Mucosa of stomach (tissue), 1 donor: ENCODE measurements around the gene CMYA5.

Experiments used
- H3K27me3 ChIP-seq: one replicate; pipeline ENCODE4 v1.7.0; 2013; ENCODE audit warnings: mild to moderate bottlenecking, low read length; ENCODE audit not compliant: control insufficient read depth, insufficient read depth
- H3K36me3 ChIP-seq: one replicate; pipeline ENCODE4 v1.7.0; 2013; ENCODE audit warnings: low read length; ENCODE audit not compliant: control insufficient read depth, insufficient read depth
- H3K4me1 ChIP-seq: one replicate; pipeline ENCODE4 v1.7.0; 2013; ENCODE audit warnings: mild to moderate bottlenecking, low read length; ENCODE audit not compliant: control insufficient read depth, insufficient read depth
- H3K4me3 ChIP-seq: one replicate; pipeline ENCODE4 v1.7.0; 2013; ENCODE audit warnings: low read length
- H3K9ac ChIP-seq: one replicate; pipeline ENCODE4 v1.7.0; 2013; ENCODE audit warnings: mild to moderate bottlenecking, low read length, moderate library complexity
- H3K9me3 ChIP-seq: one replicate; pipeline ENCODE4 v1.7.0; 2013; ENCODE audit warnings: mild to moderate bottlenecking, low read length, moderate library complexity; ENCODE audit not compliant: control insufficient read depth
- donor health status: Pancreatic carcinoma.

The CMYA5 gene

GRCh38 chr5:79791843-79792242 lies 102.2 kb downstream of the CMYA5 start:
- Histone ChIP-seq H3K4me1 (no peaks in the 10 kb centered on the region), H3K4me3 (no peak overlapping the region), H3K9ac (no peak overlapping the region), H3K36me3 (no peaks in the 10 kb centered on the region), H3K9me3 (no peaks in the 10 kb centered on the region), H3K27me3 (no peaks in the 10 kb centered on the region)

- Histone ChIP-seq H3K4me1 (no peaks in the 10 kb centered on the region), H3K9ac (no peak overlapping the region), H3K27me3 (no peaks in the 10 kb centered on the region), H3K4me3 (no peak overlapping the region), H3K36me3 (no peaks in the 10 kb centered on the region), H3K9me3 (no peaks in the 10 kb centered on the region)
Measured at GRCh38 chr5:79792463-79792862, 102.8 kb downstream of the CMYA5 start.

GRCh38 chr5:79793304-79793703 lies 103.7 kb downstream of the CMYA5 start:
- Histone ChIP-seq H3K9ac (no peak overlapping the region), H3K27me3 (no peaks in the 10 kb centered on the region), H3K36me3 (no peaks in the 10 kb centered on the region), H3K9me3 (no peaks in the 10 kb centered on the region), H3K4me1 (no peaks in the 10 kb centered on the region), H3K4me3 (no peak overlapping the region)

- Histone ChIP-seq H3K36me3 (no peaks in the 10 kb centered on the region), H3K9ac (no peak overlapping the region), H3K27me3 (no peaks in the 10 kb centered on the region), H3K9me3 (no peaks in the 10 kb centered on the region), H3K4me1 (no peaks in the 10 kb centered on the region), H3K4me3 (no peak overlapping the region)
Measured at GRCh38 chr5:79793722-79794121, 104.1 kb downstream of the CMYA5 start.

- H3K9ac ChIP-seq = no peak overlapping the region
- H3K36me3 ChIP-seq = no peaks in the 10 kb centered on the region
- no peak overlapping the region for H3K4me3 ChIP-seq
- no peaks in the 10 kb centered on the region for H3K4me1 ChIP-seq
- H3K9me3 ChIP-seq = no peaks in the 10 kb centered on the region
- H3K27me3 ChIP-seq = no peaks in the 10 kb centered on the region
Measured at GRCh38 chr5:79794347-79794746, 104.7 kb downstream of the CMYA5 start.

GRCh38 chr5:79795764-79796398 lies 106.2 kb downstream of the CMYA5 start:
- H3K36me3 ChIP-seq = no peaks in the 10 kb centered on the region
- H3K4me3 ChIP-seq = no peak overlapping the region
- no peaks in the 10 kb centered on the region for H3K27me3 ChIP-seq
- no peaks in the 10 kb centered on the region for H3K9me3 ChIP-seq
- H3K4me1 ChIP-seq = no peaks in the 10 kb centered on the region
- no peak overlapping the region for H3K9ac ChIP-seq

GRCh38 chr5:79798893-79799590 lies 109.4 kb downstream of the CMYA5 start:
- H3K4me3 ChIP-seq = no peak overlapping the region
- no peak overlapping the region for H3K9ac ChIP-seq
- H3K4me1 ChIP-seq = no peaks in the 10 kb centered on the region
- H3K36me3 ChIP-seq = no peaks in the 10 kb centered on the region
- H3K27me3 ChIP-seq = no peaks in the 10 kb centered on the region
- H3K9me3 ChIP-seq = no peaks in the 10 kb centered on the region

GRCh38 chr5:79800979-79801827 lies 111.6 kb downstream of the CMYA5 start:
- Histone ChIP-seq H3K9ac (no peak overlapping the region), H3K27me3 (no peaks in the 10 kb centered on the region), H3K4me1 (no peaks in the 10 kb centered on the region), H3K4me3 (no peak overlapping the region), H3K9me3 (no peaks in the 10 kb centered on the region), H3K36me3 (no peaks in the 10 kb centered on the region)

GRCh38 chr5:79802406-79802805 lies 112.8 kb downstream of the CMYA5 start:
- Histone ChIP-seq H3K4me3 (no peak overlapping the region), H3K4me1 (no peaks in the 10 kb centered on the region), H3K36me3 (no peaks in the 10 kb centered on the region), H3K9ac (no peak overlapping the region), H3K9me3 (no peaks in the 10 kb centered on the region), H3K27me3 (no peaks in the 10 kb centered on the region)

- Histone ChIP-seq H3K36me3 (no peaks in the 10 kb centered on the region), H3K9me3 (no peaks in the 10 kb centered on the region), H3K27me3 (no peaks in the 10 kb centered on the region), H3K9ac (no peak overlapping the region), H3K4me1 (no peaks in the 10 kb centered on the region), H3K4me3 (no peak overlapping the region)
Measured at GRCh38 chr5:79803007-79803406, 113.4 kb downstream of the CMYA5 start.

GRCh38 chr5:79806741-79807140 lies 117.1 kb downstream of the CMYA5 start:
- Histone ChIP-seq H3K4me1 (no peaks in the 10 kb centered on the region), H3K4me3 (no peak overlapping the region), H3K27me3 (no peaks in the 10 kb centered on the region), H3K9ac (no peak overlapping the region), H3K36me3 (no peaks in the 10 kb centered on the region), H3K9me3 (no peaks in the 10 kb centered on the region)

GRCh38 chr5:79809743-79810142 lies 120.1 kb downstream of the CMYA5 start:
- Histone ChIP-seq H3K9me3 (no peaks in the 10 kb centered on the region), H3K27me3 (no peaks in the 10 kb centered on the region), H3K4me1 (no peaks in the 10 kb centered on the region), H3K9ac (no peak overlapping the region), H3K4me3 (no peak overlapping the region), H3K36me3 (no peaks in the 10 kb centered on the region)
